ENCODE results near the gene TAS2R40.
"Not testable (repeated sequence)": the region's sequence is repeated elsewhere in the genome, so short reads cannot be mapped to it uniquely, and the experiment has no call there.

Gene TAS2R40

DNA sequence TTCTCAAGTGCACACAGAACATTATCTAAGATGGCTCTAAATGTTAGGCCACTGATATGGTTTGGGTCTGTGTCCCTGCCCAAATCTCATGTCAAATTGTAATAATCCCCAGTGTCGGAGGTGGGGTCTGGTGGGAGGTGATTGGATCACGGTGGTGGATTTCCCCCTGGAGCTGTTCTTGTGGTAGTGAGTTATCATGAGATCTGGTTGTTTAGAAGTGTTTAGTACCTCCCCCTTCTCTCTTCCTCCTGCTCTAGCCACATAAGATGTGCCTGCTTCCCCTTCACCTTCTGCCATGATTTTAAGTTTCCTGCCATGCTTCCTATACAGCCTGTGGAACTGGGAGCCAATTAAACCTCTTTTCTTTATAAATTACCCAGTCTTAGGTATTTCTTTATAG, 30.2 kb downstream of the TAS2R40 start:
- DNase-seq, result no peak

DNA sequence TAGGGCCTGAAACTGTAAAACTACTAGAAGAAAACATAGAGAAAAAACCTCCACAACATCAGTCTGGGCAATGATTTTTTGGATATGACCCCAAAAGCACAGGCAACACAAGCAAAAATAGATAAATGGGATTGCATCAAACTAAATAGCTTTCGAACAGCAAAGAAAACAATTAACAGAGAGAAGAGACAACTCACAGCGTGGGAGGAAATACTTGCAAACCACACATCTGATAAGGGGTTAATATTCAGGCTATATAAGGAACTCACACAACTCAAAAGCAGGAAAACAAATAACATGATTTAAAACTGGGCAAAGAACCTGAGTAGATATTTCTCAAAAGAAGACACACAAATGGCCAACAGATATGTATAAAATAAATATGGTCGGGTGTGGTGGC, 33.7 kb downstream of the TAS2R40 start:
- no peak for DNase-seq

DNA sequence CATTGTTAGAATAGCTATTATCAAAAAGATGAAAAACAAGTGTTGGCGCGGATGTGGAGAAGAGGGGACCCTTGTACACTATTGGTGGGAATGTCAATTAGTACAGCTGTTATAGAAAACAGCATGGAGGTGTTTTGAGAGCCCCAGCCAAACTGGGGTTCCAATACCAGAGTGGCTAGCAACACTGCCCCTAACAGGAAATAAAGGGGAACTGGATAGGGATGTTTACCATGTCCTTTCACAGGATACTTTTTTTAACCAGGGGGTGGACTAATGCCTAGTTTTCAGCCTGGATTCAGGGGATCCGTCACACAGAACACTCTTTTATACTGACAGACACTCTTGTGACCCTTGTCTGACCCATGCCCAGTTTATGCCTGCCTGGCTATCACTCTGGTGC, 34.5 kb downstream of the TAS2R40 start:
- DNase-seq, result no peak

DNA sequence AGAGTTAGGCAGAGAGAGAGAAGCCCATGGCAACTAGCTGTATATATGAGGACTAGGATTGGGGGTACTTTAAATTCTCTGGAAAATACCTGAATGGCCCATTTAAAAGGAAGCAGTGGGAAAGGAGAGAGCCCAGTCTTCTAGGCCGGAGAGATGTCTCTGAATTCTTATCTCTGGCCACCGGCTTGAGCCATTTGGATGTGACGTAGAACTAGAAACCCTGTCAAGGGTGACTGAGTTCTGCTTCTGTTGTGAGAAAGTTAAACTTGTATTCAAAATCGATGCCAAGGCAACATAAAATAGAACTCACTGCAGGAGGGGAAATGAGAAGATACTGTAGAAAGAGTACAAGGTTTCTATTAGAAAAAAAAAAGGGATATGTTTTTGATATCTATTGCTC, 35.1 kb downstream of the TAS2R40 start:
- DNase-seq, result no peak

DNA sequence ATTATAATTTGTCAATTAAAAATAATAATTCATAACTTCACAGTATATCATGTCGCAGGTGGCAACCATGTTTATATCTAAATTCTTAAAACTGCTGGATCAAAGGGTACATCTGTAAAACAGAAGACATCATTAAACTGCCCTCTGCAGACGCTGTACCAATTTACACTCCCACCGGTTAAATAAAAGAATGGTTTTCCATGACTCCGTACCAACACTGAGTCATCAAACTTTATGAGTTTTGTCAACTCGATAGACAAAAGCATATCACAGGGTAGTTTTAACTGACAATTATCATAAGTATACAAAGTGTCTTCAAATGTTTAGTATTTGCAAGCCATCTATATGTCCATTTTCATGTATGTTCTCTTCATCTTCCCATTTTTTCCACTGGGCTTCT, 35.7 kb downstream of the TAS2R40 start:
- no peak for DNase-seq

DNA sequence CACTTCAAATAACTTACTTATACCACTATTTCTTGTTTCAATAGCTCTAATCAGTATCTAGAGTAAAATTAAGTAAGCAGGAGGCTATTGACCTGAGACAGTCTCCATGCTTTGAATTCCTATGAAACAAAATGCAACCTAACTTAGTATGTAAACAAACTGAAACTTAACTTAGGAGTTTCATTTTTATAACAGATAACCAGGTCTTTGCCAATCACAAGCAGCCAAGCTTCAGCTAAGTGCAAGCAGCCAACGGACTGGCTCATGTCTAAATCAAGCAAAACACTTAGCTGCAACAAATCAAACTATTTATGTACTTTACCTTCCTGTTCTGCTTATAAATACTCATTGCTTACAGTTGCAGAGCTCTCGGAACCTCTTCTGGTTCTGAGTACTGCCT, 37.0 kb downstream of the TAS2R40 start:
- DNase-seq, result no peak

DNA sequence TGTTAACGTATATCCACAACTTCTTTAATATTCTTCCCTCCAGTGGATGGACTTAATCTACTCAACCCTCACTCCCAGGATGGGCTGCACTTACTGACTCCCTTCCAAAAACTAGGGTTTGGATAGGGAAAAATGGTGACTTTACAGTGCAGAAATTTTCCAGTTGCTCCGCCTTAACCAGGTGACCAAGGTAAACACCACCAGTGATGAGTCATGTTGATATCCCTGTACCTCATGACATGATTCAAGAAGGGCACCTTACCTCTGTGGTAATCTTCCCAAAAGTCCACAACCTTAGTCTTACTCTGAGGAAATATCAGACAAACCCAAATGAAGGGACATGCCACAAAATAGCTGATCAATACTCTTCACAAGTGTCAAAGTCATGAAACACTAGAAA, 37.9 kb downstream of the TAS2R40 start:
- DNase-seq, result no peak

DNA sequence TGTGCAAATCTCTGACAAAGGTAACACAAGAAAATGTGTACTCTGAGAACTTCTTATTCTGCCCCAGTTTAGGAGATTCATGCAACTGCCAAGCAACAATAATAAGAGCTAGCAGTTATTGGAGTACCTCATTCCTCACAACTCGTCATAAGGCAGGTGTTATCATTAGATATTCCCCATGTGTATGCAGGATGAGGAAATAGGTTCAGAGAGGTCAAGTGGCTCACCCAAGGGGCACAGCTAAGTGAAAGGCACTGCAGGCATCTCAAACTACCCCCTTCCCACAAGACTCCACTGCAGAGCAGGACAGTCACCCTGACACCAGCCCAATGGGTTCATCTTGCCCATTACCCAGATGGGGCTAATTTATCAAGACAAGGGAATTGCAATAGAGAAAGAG, 40.1 kb downstream of the TAS2R40 start:
- no peak for DNase-seq

DNA sequence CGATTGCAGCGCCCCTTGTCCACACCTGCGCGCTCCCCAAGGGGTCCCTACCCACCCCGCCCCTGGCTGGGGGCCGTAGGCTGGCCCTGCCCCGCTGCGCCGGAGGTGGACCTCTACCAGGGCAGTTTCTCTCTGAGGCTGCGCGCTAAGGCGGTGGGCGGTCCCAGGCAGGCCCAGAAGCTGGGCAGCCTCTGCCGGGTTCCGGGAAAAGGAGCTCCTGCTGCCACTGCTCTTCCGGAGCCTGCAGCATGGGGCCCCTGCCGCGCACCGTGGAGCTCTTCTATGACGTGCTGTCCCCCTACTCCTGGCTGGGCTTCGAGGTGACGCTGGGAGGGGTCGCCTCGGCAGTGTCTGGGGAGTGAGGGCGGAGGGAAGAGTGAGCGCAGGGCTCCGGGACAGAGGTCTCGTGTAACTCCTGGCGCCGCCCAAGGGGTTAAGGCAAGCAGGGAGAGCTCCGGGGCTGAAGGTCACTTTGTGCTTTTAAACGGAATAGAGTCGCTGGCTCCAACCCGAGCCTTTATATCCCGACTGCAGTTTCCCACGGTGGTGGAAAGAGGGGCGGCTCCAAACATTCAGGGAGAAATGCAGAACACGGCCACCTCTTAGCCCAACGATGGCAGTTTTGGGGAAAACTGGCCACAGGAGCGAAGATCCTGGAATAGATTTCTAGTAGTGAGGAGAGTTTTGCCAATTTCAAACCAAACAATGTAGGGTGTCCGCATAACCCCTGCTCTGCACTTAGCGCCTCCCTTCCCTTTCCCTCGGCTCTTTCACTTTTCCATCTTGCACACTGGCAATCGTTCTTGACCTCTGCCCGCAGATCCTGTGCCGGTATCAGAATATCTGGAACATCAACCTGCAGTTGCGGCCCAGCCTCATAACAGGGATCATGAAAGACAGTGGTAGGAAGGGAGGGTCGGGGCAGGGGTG, 41.7 kb downstream of the TAS2R40 start, which contains the start of gene GSTK1:
GSTK1 (plus strand) TSS at position 176 of the 930 bp plus-strand sequence; CDS start at position 249, 73 bp downstream.
- peak; percentile 64 for DNase-seq

DNA sequence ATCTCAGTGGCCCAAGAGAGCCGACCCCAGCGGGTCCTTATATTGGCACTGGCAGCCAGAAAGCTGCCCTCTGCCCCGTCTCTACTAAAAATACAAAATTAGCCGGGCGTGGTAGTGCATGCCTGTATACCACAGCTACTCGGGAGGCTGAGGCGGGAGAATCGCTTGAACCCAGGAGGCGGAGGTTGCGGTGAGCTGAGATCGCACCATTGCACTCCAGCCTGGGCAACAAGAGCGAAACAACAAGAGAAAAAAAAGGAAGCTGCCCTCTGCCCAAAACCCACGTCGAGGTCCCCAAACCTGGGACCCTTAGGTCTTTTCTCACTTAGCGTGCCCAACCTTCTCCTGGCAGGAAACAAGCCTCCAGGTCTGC, 42.3 kb downstream of the TAS2R40 start:
- not testable (repeated sequence) for DNase-seq

DNA sequence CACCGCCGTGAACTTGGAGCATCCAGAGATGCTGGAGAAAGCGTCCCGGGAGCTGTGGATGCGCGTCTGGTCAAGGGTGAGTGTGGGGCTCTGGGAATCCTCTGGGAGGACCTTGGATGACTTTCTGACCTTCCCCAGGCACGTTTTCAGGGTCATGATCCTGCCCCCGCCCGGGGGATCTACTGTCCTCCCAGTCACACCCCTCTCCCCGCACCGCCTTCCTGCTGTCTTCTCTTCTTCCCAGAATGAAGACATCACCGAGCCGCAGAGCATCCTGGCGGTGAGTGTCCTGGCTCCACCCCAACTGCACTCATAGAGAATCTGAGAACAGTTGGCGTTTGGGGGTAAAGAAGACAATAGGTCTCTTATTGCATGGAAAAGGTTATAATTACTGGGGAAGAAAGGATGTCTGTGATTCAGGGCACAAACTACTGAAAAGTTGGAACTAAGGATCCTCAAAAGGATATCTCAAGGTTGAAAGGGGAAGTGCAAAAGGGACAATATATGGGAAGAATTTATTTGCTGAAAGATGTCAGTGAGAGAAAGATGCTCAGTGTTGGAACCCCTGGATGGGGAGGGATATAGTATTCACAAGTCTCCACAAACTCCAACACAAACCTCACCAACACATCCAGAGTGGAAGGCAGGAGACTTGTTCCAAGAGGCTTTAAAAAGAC, 43.3 kb downstream of the TAS2R40 start:
- DNase-seq, result no peak

DNA sequence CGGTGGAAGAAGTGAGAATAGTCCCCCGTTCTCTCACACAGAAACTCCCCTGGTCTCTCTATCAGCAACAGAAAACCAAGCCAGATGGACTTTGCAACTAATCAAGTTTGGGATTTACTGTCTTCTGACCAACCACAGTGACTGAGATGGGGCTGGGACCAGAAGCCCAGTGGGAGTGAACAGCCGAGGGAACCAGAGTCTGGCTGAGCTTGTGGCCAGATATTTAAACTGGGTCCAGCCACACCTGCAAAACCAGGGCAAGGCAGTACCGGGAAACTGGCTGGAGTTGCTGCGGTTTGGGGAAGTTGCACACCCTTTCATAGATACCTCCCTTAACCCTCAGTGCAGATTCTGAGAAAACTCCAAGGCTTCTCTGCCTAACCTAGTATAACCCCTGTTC, 47.4 kb downstream of the TAS2R40 start:
- no peak for DNase-seq

DNA sequence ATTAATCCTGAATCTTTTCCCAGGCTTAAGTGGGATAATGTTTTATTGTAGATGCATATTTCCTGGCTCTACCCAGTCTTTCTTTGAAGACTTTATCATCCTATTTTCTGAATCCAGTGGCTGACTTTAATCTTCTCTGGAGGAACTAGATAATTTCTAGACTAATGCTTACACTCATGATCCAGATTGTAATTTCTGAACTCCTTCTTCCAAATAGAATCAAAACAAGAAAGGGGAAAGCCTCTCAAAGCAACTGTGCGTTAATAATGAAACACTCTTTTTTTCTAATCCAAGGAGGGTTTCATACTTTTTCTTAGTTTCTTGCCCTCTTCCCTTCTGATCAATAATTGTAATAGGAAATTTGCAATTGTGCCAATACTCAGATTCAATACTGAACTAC, 49.4 kb downstream of the TAS2R40 start:
- no peak for DNase-seq

All from NCI-H1105 treated with DMSO at 0.1 percent for 48 hours (cell line).